Heart left ventricle (tissue), 16 donors: ENCODE measurements around the gene CPT2. TPM values are rescaled to one million over a fixed set of nuclear protein-coding genes. Genes with fewer than 3 reads are reported as not detected.

Experiments used
- ATAC-seq, 4 donors: fragments of 200-7000 bp; cut with Tn5 transposase; one replicate each; pipeline ENCODE4 v1.9.1; 2020 to 2022; ENCODE audit warnings: moderate library complexity in 4 of 4, mild to moderate bottlenecking in 3 of 4, moderate number of reproducible peaks in 1 of 4
- DNase-seq, 5 donors: peaks; one replicate each; pipeline ENCODE4 v3.0.0-alpha.2; 2020
- H3K27ac ChIP-seq, 12 donors: fragments of 200-600 bp; sonication (generic) in 4 of 12; one replicate each; pipeline versions ENCODE4 v1.5.0 to v1.8.0; 2016 to 2022; ENCODE audit warnings: mild to moderate bottlenecking in 2 of 12
- H3K27me3 ChIP-seq, 9 donors: fragments of 200-600 bp; sonication (generic) in 2 of 9; one replicate each; pipeline versions ENCODE4 v1.5.1 to v1.8.0; 2016 to 2022; ENCODE audit warnings: mild to moderate bottlenecking in 3 of 9
- H3K36me3 ChIP-seq, 9 donors: fragments of 200-600 bp; sonication (generic) in 2 of 9; one replicate each; pipeline versions ENCODE4 v1.5.0 to v1.8.0; 2018 to 2022; ENCODE audit warnings: mild to moderate bottlenecking in 2 of 9
- H3K4me1 ChIP-seq, 12 donors: fragments of 200-600 bp; sonication (generic) in 4 of 12; one replicate each; pipeline versions ENCODE4 v1.5.0 to v1.8.0; 2016 to 2022; ENCODE audit warnings: mild to moderate bottlenecking in 3 of 12
- H3K4me3 ChIP-seq, 12 donors: fragments of 200-600 bp; sonication (generic) in 4 of 12; one replicate each; pipeline versions ENCODE4 v1.5.0 to v1.8.0; 2017 to 2022; ENCODE audit warnings: mild to moderate bottlenecking in 9 of 12, moderate library complexity in 4 of 12
- H3K9me3 ChIP-seq, 12 donors: fragments of 200-600 bp; sonication (generic) in 4 of 12; one replicate each; pipeline versions ENCODE4 v1.5.0 to v1.8.0; 2016 to 2022; ENCODE audit warnings: mild to moderate bottlenecking in 1 of 12
- CTCF ChIP-seq, 12 donors: fragments of 200-600 bp; sonication (generic) in 4 of 12; IDR thresholded peaks; one replicate each; pipeline versions ENCODE4 v1.5.0 to v1.8.0; 2018 to 2022; ENCODE audit warnings: antibody characterized with exemption in 12 of 12, mild to moderate bottlenecking in 5 of 12
- POLR2A ChIP-seq, 2 donors: fragments of 450-650 bp; IDR thresholded peaks; one replicate each; pipeline ENCODE4 v1.6.1; 2017; ENCODE audit warnings: antibody characterized with exemption in 2 of 2, mild to moderate bottlenecking in 2 of 2, moderate library complexity in 2 of 2
- WGBS, 4 donors: extraction: QIAGEN DNeasy Blood & Tissue Kit in 2 of 4; methylation state at CpG; one replicate each; pipeline versions ENCODE4 v1.1.5 to v1.1.7; 2013 to 2018; 5-methylcytosine and 5-hydroxymethylcytosine counted together
- intact Hi-C, 10 donors: fragments of 100-400 bp; cut with DNase I; formaldehyde crosslinking; loops; one replicate each; pipeline versions ENCODE4 v1.11.1 to v1.14.2; 2022
- polyA plus RNA-seq, 2 donors: library from polyadenylated mRNA; stranded (reverse); fragments of 200-250 nt; gene quantifications; one replicate each; pipeline ENCODE4 v1.2.3, GENCODE V29; 2013
- total RNA-seq, 9 donors: library from RNA; depleted of rRNA in 2 of 9; stranded (reverse); fragments of >200 nt in 2 of 9; fragmentation: NEBNext Ultra II Directional in 3 of 9; extraction: Animal tissue kit (Norgen Biotek cat#: 25700) in 3 of 9; gene quantifications; one replicate each; pipeline versions ENCODE4 v1.1.0 to v1.2.4, GENCODE V29; 2016 to 2023
- donor health status: ischemic (EF 13 %, LVEDD 7.1; RV severe dilation, severe dysfunction).
- donor health status: healthy with polysubstance abuse.
- donor health status: DM: no; HTN: yes; CAD: no.
- donor health status: DM: no; HTN: no; CAD: no.
- donor health status: ischemic (EF 25% LVEDD 6.9; RV normal size, moderate dysfunction).
- donor health status: ischemic (EF 25% LVEDD 5.7; RV mildly dilated, moderate dysfunction).
- donor health status: healthy.
- donor health status: DM: yes; HTN: yes; CAD: no.
- donor health status: ischemic (EF 35%, LVEDD 5.7; RV mildly dilated, moderate dysfunction).
- donor health status: nonischemic (EF 11% LVEDD 7.7; RV severe dilation, severe dysfunction).
- donor health status: DM: yes; HTN: yes; CAD: no.
- donor health status: PGD.
- donor health status: ischemic (EF 29% LVEDD 5.4; RV normal size, mild dysfunction).
- donor health status: nonischemic (EF 23%, LVEDD 6.1; RV moderate dilation, normal function).

Gene CPT2
- total and polyA plus RNA-seq, 11 donors, result 14.7 to 62.3 (median 34.0) TPM

- no peak for TF ChIP-seq POLR2A (IDR thresholded peaks at IDR 0.05)
- TF ChIP-seq CTCF (IDR thresholded peaks at IDR 0.05), result no peak
- no peak overlapping the region for H3K27ac ChIP-seq
- ATAC-seq (no peak), DNase-seq (no peak)
- H3K27me3 ChIP-seq, result no peaks in the 10 kb centered on the region
- intact Hi-C loops, result no loop called here
- H3K36me3 ChIP-seq, result peaks cover 0 to 100% (median 89%) of the 10 kb centered on the region in 9 donors
- WGBS, 4 donors, result 87 to 96% (median 93%) methylated on average over 7 of the region's 7 CpGs
- H3K4me1 ChIP-seq, result peaks cover 0 to 4% (median 0%) of the 10 kb centered on the region in 12 donors
- H3K9me3 ChIP-seq, result peaks cover 0 to 13% (median 1%) of the 10 kb centered on the region in 12 donors
- H3K4me3 ChIP-seq, result no peak overlapping the region
These were observed 13.7 kb downstream of the CPT2 start for GRCh38 chr1:53210352-53210751.

- Histone ChIP-seq H3K27ac (no peak overlapping the region), H3K4me3 (no peak overlapping the region), H3K9me3 (peaks cover 0 to 9% (median 1%) of the 10 kb centered on the region in 12 donors), H3K27me3 (no peaks in the 10 kb centered on the region), H3K4me1 (peaks cover 0 to 4% (median 0%) of the 10 kb centered on the region in 12 donors), H3K36me3 (peaks cover 0 to 100% (median 89%) of the 10 kb centered on the region in 9 donors)
- TF ChIP-seq CTCF (IDR thresholded peaks at IDR 0.05), result no peak
- TF ChIP-seq POLR2A (IDR thresholded peaks at IDR 0.05), result no peak
- no peak for DNase-seq
- intact Hi-C loops, result no loop called here
- ATAC-seq, result no peak
- 97 to 98% (median 97%) methylated on average over 11 of the region's 11 CpGs for WGBS, 4 donors
These were observed 14.3 kb downstream of the CPT2 start for GRCh38 chr1:53210954-53211353.

- intact Hi-C loops, result no loop called here
- 77 to 93% (median 88%) methylated on average over 5 of the region's 5 CpGs for WGBS, 4 donors
- no peaks in the 10 kb centered on the region for H3K27me3 ChIP-seq
- peaks cover 0 to 92% (median 76%) of the 10 kb centered on the region in 9 donors for H3K36me3 ChIP-seq
- H3K27ac ChIP-seq, result no peak overlapping the region
- H3K9me3 ChIP-seq, result no peaks in the 10 kb centered on the region
- ATAC-seq, result no peak
- TF ChIP-seq CTCF (IDR thresholded peaks at IDR 0.05), result no peak
- no peak for TF ChIP-seq POLR2A (IDR thresholded peaks at IDR 0.05)
- DNase-seq, result no peak
- H3K4me3 ChIP-seq, result no peak overlapping the region
- peaks cover 0 to 6% (median 3%) of the 10 kb centered on the region in 12 donors for H3K4me1 ChIP-seq
These were observed 17.8 kb downstream of the CPT2 start for GRCh38 chr1:53214376-53214940.

GRCh38 chr1:53218201-53218600 lies 21.6 kb downstream of the CPT2 start:
- Histone ChIP-seq H3K27ac (no peak overlapping the region), H3K36me3 (peaks cover 0 to 54% (median 39%) of the 10 kb centered on the region in 9 donors), H3K4me3 (no peak overlapping the region), H3K27me3 (no peaks in the 10 kb centered on the region), H3K4me1 (peaks cover 0 to 18% (median 13%) of the 10 kb centered on the region in 12 donors), H3K9me3 (no peaks in the 10 kb centered on the region)
- intact Hi-C loops, result loop anchor here in 1 of 10 donors (2.0 kb wide), 1 partner anchor 19 kb away; no protein-coding TSS in a partner anchor
- TF ChIP-seq POLR2A (IDR thresholded peaks at IDR 0.05) (no peak), CTCF (IDR thresholded peaks at IDR 0.05) (no peak)
- DNase-seq (no peak), ATAC-seq (no peak)
- WGBS, 4 donors, result 84 to 95% (median 89%) methylated on average over 7 of the region's 7 CpGs
